DMS153 treated with DMSO at 0.1 percent for 48 hours (cell line): Measurements from ENCODE around the gene PTPA.
"Not testable (repeated sequence)": the region's sequence is repeated elsewhere in the genome, so short reads cannot be mapped to it uniquely, and the experiment has no call there.

ENCODE experiments used
- DNase-seq: peaks from one replicate; lab custom pipeline; 2025; ENCODE audit not compliant: unreplicated experiment; lab: John Stamatoyannopoulos, UW

The PTPA gene

GRCh38 chr9:129108805-129109536 lies 2.2 kb upstream of the PTPA start:
- no peak for DNase-seq

- no peak for DNase-seq
These were observed 1.7 kb upstream of the PTPA start for GRCh38 chr9:129109537-129109903.

DNA sequence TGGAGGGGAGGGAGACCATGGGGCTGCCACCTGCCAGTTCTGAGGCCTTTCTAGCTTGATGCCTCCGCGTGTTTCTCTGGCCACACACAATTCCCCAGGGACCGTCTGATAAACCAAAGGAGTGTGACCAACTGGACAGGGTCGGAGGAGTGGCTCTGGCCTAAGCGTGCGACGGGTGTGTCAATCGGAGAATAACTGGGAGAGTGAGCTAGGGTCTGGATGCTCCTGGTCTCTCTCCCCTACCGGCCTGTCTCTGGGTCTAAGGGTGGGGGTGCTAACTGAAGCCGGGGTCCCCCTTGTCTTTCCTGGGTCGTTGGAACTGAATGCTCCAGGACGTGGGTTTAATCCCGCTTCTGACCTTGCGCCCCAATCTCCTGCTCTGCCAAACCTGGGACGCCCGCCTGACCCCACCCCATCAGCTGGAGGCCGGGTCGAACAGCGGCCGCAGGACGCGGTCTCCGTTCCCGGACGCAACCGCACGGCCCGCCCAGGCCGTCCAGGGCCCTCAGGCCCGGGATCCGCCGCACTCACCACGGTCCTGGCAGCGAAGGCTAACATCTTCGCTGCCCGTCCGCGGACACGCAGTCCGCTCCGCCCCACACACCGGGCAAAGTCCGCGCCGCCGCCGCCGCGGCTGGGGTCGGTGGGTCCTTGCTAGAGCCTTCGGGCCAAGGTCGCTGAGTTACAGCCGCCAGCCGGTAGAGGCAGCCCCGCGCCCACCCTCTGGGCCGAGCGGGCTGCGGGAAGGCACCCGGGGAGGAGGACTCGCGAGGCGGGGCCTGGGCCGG lies 1.1 kb upstream of the PTPA start:
- DNase-seq, result no peak

- DNase-seq, result no peak
These were observed 425 bp downstream of the PTPA start for GRCh38 chr9:129111528-129112151.

DNA sequence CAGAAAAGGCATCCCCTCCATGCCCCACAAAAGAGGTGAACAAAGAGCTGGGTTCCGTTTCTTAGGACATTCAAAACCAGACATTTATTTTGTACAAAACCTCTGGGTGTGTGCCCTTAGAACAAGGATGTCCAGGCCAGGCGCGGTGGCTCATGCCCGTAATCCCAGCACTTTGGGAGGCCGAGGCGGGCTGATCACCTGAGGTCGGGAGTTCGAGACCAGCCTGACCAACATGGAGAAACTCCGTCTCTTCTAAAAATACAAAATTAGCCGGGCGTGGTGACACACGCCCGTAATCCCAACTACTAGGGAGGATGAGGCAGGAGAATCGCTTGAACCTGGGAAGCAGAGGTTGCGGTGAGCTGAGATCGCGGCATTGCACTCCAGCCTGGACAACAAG lies 1.3 kb downstream of the PTPA start:
- not testable (repeated sequence) for DNase-seq

GRCh38 chr9:129113645-129114304 lies 2.6 kb downstream of the PTPA start:
- no peak for DNase-seq

- no peak for DNase-seq
These were observed 7.6 kb downstream of the PTPA start for GRCh38 chr9:129118799-129119198.

DNA sequence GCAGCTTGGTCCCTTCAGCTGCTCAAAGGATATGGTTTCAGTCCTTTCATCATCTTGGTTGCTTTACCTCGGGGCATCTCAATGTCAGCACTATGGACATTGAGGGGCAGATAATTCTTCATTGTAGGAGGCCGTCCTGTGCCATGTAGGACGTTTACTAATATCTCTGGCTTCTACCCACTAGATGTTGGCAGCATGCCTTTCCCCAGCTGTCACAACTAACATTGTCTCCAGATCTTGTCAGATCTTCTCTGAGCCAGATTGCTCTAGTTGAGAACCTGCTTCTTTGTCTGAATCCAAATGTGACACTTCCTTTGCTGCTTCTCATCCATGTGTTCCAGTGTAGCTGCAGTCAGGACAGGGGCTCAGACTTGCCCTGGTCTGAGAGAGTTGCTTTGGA lies 10.3 kb downstream of the PTPA start:
- DNase-seq, result no peak

GRCh38 chr9:129122133-129122532 lies 10.9 kb downstream of the PTPA start:
- no peak for DNase-seq

- not testable (repeated sequence) for DNase-seq
These were observed 11.8 kb downstream of the PTPA start for GRCh38 chr9:129122976-129123375.

DNA sequence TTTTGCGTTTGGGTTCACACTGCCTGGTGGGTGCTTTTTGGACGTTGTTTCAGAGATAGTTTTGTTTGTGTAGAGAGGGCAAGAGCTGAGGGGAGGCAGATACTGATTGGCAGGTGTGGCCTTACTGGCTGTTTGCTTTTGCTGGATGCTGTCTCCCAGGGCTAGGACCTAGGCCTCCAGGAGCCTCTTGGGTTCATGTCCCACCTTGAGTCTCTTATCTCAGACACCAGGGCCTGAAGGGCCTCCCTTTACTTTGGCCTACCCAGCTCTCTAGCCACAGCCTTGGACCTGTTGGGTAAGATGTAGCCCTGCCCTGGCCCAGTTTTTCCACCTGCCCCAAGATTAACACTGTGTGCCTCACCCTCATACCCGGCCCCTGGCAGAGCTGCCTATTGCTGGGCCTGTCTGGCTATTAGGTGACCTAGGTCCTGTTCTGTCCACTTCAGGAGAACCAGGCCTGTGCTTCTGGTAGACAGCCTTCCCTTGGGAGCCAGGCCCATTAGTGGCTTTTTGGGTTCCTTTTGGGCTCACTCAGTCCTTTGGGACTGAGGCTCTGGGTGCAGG lies 13.4 kb downstream of the PTPA start:
- DNase-seq, result no peak

- no peak for DNase-seq
These were observed 14.3 kb downstream of the PTPA start for GRCh38 chr9:129125478-129125877.

- no peak for DNase-seq
These were observed 15.8 kb downstream of the PTPA start for GRCh38 chr9:129126749-129127618.

DNA sequence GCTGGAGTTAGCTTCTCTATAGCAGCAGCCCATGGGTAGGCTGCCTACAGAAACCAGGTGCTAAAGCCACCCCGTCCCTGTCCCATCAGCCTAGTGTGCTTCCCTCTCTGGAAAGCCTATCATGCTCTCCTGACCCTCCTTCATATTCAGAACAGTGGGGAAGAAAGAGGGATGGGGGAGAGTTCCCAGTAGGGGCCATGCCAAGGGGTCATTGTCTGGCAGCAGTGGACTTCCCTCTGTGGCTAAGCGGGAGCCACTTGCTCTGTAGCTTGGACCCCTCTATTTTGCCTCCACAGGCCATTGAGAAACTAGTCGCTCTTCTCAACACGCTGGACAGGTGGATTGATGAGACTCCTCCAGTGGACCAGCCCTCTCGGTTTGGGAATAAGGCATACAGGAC lies 17.5 kb downstream of the PTPA start:
- no peak for DNase-seq

DNA sequence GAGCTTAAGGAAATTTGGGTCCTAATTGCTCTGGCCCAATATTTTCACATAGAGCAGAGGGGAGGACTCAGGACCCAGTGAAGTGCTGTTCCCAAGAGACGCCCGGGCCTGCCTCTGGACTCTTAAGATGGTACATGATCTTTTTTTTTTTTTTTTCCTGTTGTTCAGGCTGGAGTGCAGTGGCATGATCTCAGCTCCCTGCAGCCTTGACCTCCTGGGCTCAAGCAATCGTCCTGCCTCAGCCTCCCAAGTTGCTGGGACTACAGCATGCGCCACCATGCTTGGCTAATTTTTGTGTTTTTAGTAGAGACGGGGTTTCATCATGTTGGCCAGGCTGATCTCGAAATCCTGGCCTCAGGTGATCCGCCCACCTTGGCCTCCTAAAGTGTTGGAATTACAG lies 19.1 kb downstream of the PTPA start:
- DNase-seq, result not testable (repeated sequence)

- no peak for DNase-seq
These were observed 19.6 kb downstream of the PTPA start for GRCh38 chr9:129130791-129131190.

DNA sequence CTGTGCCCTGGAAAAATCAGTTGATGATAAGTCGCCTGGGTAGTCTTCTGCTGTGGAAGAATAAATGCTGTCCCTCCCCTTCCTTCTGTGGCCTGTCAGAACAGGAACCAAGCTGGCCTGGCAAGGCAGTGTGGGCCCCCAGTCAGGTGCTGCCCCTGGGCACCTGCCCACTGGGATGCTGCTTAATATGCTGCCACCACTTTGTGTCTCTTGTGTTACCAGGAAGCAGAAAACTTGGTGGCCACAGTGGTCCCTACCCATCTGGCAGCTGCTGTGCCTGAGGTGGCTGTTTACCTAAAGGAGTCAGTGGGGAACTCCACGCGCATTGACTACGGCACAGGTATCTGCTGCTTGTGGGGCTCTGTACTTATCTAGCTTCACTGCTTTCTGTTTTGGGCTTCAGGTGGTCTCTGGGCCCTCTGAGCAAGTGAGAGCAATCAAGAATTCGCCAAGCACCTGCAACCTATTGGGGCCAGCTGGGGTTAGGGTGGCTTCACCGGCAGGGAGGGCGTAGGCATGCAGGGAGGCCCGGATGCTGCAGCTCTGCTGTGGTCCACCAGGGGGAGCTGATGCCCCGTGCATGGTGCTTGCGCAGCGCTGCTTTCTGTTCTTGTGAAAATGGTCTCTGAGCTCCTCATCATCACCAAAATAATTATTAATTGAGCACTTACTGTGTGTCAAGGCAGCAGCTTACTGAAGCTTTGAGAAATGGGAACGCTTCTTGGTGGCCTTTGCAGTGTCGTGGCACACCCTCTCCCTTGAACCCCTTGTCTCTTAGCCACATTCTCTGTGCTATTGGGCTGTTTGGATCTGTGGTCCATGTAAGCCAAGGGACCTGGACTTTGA lies 20.3 kb downstream of the PTPA start:
- DNase-seq, result peak; percentile 17

DNA sequence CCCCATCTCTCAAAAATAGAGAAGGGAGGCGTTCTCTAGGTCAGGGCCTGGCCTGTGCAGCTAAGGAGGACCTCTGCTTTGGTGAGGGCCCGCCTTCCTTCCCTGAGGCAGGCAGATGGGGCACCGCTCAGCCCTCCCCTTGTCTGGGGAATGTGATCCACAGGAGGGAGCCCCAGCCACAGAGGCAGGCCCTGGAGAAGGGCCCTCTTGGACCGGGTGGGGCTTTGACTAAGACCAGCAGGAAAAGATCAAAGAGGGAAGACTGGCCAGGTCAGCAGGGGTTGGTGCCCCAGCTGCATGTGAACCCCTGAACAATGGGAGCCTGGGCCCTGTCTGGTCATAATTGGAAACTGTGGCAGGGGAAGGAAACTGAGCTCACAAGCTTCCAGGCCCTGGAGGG lies 21.9 kb downstream of the PTPA start:
- no peak for DNase-seq

DNA sequence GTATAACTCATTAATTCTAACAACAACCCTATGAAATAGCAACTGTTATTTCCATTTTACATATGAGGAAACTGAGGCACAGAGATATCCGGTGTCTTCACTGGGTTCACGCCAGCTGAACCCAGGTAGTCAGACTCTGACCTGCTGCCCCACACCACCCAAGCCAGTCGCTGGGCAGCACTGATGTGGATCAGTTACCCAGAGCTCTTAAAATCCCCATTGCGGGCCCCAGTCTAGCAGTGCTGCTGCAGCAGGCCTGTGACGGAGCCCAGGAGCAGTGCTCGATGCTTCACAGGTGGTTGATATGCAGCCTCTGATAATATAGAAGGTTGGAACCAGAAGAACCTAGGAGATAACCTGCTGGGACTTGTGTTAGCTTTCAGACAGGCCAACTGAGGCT lies 24.3 kb downstream of the PTPA start:
- no peak for DNase-seq
